GM12878 (cell line): ENCODE results near the gene TECTA. TPM values are rescaled to one million over a fixed set of nuclear protein-coding genes. Genes with fewer than 3 reads are reported as not detected.

Source experiments
- ATAC-seq: fragments of 200-7000 bp; cut with Tn5 transposase; 3 replicates; pipeline ENCODE4 v1.9.1; 2020; ENCODE audit warnings: mild to moderate bottlenecking, moderate library complexity
- BruUV-seq: library from RNA; stranded (reverse); fragments of 400-500 nt; replicated peaks from 2 replicates; lab custom pipeline; 2021; lab: Mats Ljungman, UMichigan
- CTCF ChIA-PET: fragments of 300-600 bp; sonication (Branson Sonifier 250); formaldehyde crosslinking; extraction: SDS; loops from one replicate; lab custom pipeline; 2021; ENCODE audit warnings: inconsistent platforms; lab: Yijun Ruan, JAX
- POLR2A ChIA-PET: fragments of 350-600 bp; formaldehyde crosslinking; extraction: SDS; loops from one replicate; lab custom pipeline; 2021; ENCODE audit warnings: inconsistent platforms; lab: Charles Lee
- RAD21 ChIA-PET: fragments of 300-600 bp; sonication (Branson Sonifier 250); formaldehyde crosslinking; loops from one replicate; lab custom pipeline; 2023; ENCODE audit warnings: antibody characterized with exemption; ENCODE audit not compliant: unreplicated experiment; lab: Charles Lee
- SMC1A ChIA-PET: fragments of 300-600 bp; sonication (Branson Sonifier 250); formaldehyde crosslinking; loops from one replicate; lab custom pipeline; 2023; ENCODE audit not compliant: unreplicated experiment, uncharacterized antibody; lab: Charles Lee
- DNase-seq: peaks from one replicate; pipeline ENCODE4 v3.0.0-alpha.2; 2011; ENCODE audit warnings: low read depth, low spot score
- FAIRE-seq: peaks from 3 replicates; lab custom pipeline; 2011; peaks lifted over from hg19 to GRCh38; lab: Jason Lieb, UNC
- H2AFZ ChIP-seq: 2 replicates; pipeline ENCODE4 v1.6.0; 2011; ENCODE audit warnings: low read depth, low read length, control low read depth; ENCODE audit not compliant: control insufficient read depth
- H3K27ac ChIP-seq: 2 replicates; pipeline ENCODE4 v1.5.1; 2011; ENCODE audit warnings: control low read depth; ENCODE audit not compliant: control insufficient read depth, insufficient read depth
- H3K27me3 ChIP-seq, 2 experiments: replicated peaks in 1 of 2; 2 replicates each; pipeline versions ENCODE4 v1.6.0 to v1.6.1; 2011; ENCODE audit warnings: low read length in 1 of 2; ENCODE audit not compliant: control insufficient read depth in 2 of 2, insufficient read depth in 2 of 2
- H3K36me3 ChIP-seq, 2 experiments: 2 replicates each; pipeline ENCODE4 v1.5.1; 2011; ENCODE audit warnings: low read length in 1 of 2; ENCODE audit not compliant: control insufficient read depth in 2 of 2, insufficient read depth in 2 of 2
- H3K4me1 ChIP-seq: 2 replicates; pipeline ENCODE4 v1.6.1; 2011; ENCODE audit warnings: mild to moderate bottlenecking, low read length, moderate library complexity, mixed read lengths; ENCODE audit not compliant: control insufficient read depth, insufficient read depth
- H3K4me2 ChIP-seq: 2 replicates; pipeline ENCODE4 v1.6.0; 2011; ENCODE audit warnings: control low read depth; ENCODE audit not compliant: control insufficient read depth, insufficient read depth
- H3K4me3 ChIP-seq: fragments of 200-600 bp; sonication (generic); 2 replicates; pipeline ENCODE4 v1.5.1; 2016
- H3K79me2 ChIP-seq: 2 replicates; pipeline ENCODE4 v1.6.0; 2011; ENCODE audit warnings: low read length; ENCODE audit not compliant: control insufficient read depth, insufficient read depth
- H3K9ac ChIP-seq: 2 replicates; pipeline ENCODE4 v1.8.0; 2011; ENCODE audit warnings: low read length, control low read depth, mixed read lengths; ENCODE audit not compliant: control insufficient read depth, insufficient read depth
- H3K9me3 ChIP-seq: replicated peaks from 3 replicates; pipeline ENCODE4 v1.5.1; 2011; ENCODE audit warnings: mild to moderate bottlenecking, low read length; ENCODE audit not compliant: control insufficient read depth, insufficient read depth
- H4K20me1 ChIP-seq: 2 replicates; pipeline ENCODE4 v1.6.0; 2011; ENCODE audit not compliant: control insufficient read depth, insufficient read depth
- BHLHE40 ChIP-seq, 2 experiments: fragments of 450-650 bp in 1 of 2; IDR thresholded peaks; 2 replicates each; pipeline ENCODE4 v1.6.1; 2011 to 2017; ENCODE audit warnings: low read depth in 2 of 2, borderline replicate concordance in 1 of 2, improper control_type of control experiment in 1 of 2, low read length in 1 of 2, mild to moderate bottlenecking in 1 of 2
- CBX5 ChIP-seq: sonication (generic); IDR thresholded peaks from 2 replicates; pipeline ENCODE4 v1.6.1; 2016; ENCODE audit warnings: low read depth, moderate library complexity, mild to moderate bottlenecking, inconsistent platforms
- CEBPZ ChIP-seq: fragments of 150-350 bp; IDR thresholded peaks from 2 replicates; pipeline ENCODE4 v1.6.1; 2016; ENCODE audit warnings: low read depth, low read length
- CUX1 ChIP-seq: IDR thresholded peaks from 2 replicates; pipeline ENCODE4 v1.6.1; 2012; ENCODE audit warnings: improper control_type of control experiment, low read depth, low read length; ENCODE audit not compliant: insufficient replicate concordance
- IRF3 ChIP-seq: fragments of 450-650 bp; IDR thresholded peaks from 2 replicates; pipeline ENCODE4 v1.6.1; 2014; ENCODE audit warnings: mild to moderate bottlenecking
- MYB ChIP-seq: fragments of 150-350 bp; IDR thresholded peaks from 2 replicates; pipeline ENCODE4 v1.6.1; 2014; ENCODE audit warnings: mild to moderate bottlenecking, low read depth, low read length, borderline replicate concordance
- NFIC ChIP-seq: IDR thresholded peaks from 2 replicates; pipeline ENCODE4 v1.6.1; 2012; ENCODE audit warnings: low read depth, mild to moderate bottlenecking, inconsistent platforms, low read length, moderate library complexity
- PML ChIP-seq: IDR thresholded peaks from 2 replicates; pipeline ENCODE4 v1.6.1; 2012; ENCODE audit warnings: low read length, inconsistent platforms
- SREBF1 ChIP-seq: IDR thresholded peaks from 2 replicates; pipeline ENCODE4 v1.6.1; 2012; ENCODE audit warnings: mild to moderate bottlenecking, low read length
- SUPT20H ChIP-seq: IDR thresholded peaks from 2 replicates; pipeline ENCODE4 v1.6.1; 2011; ENCODE audit warnings: low read depth, mild to moderate bottlenecking, low read length, moderate library complexity, borderline replicate concordance; ENCODE audit not compliant: control insufficient read depth
- TBL1XR1 ChIP-seq: IDR thresholded peaks from 2 replicates; pipeline ENCODE4 v1.6.1; 2012; ENCODE audit warnings: low read depth, low read length, improper control_type of control experiment
- YBX1 ChIP-seq: fragments of 450-650 bp; IDR thresholded peaks from 2 replicates; pipeline ENCODE4 v1.6.1; 2016; ENCODE audit warnings: antibody characterized with exemption
- YY1 ChIP-seq: IDR thresholded peaks from 2 replicates; pipeline ENCODE4 v1.6.1; 2011; ENCODE audit warnings: low read depth, mild to moderate bottlenecking, low read length
- ZBED1 ChIP-seq: IDR thresholded peaks from 2 replicates; pipeline ENCODE4 v1.6.1; 2016; ENCODE audit warnings: borderline replicate concordance
- whole genome bisulfite sequencing: methylation state at CpG from one replicate; pipeline ENCODE4 v1.1.6; 2016; ENCODE audit warnings: low lambda C conversion rate; ENCODE audit not compliant: insufficient replicate concordance, insufficient coverage; ENCODE audit errors: missing lambda C conversion rate; 5-methylcytosine and 5-hydroxymethylcytosine counted together
- in situ Hi-C: fragments of 300-500 bp; cut with MboI; formaldehyde crosslinking; loops from 9 replicates; pipeline ENCODE4 v1.14.3; 2018; ENCODE audit warnings: mixed read lengths
- intact Hi-C: fragments of 100-400 bp; cut with micrococcal nuclease; formaldehyde crosslinking; loops from one replicate; pipeline ENCODE4 v1.14.2; 2022; ENCODE audit not compliant: unreplicated experiment
- polyA plus RNA-seq, 11 experiments: library from polyadenylated mRNA; depleted of rRNA in 4 of 11; unstranded in 6 of 11; stranded (reverse) in 5 of 11; fragments of >200 nt; fragmentation: Nextera tagmentation in 4 of 11; fragmentation: Illumina TruSeq in 1 of 11; extraction: Ambion mirVana in 4 of 11; extraction: Trizol in 1 of 11; gene quantifications; 1 replicate in 1 of 11; 2 replicates in 10 of 11; pipeline versions ENCODE4 v1.2.1 to v1.2.3, GENCODE V29; 2011 to 2016; ENCODE audit warnings: inconsistent platforms in 2 of 11, missing spikeins in 2 of 11, low read depth in 1 of 11
- total RNA-seq, 4 experiments: library from RNA; depleted of rRNA in 3 of 4; stranded (reverse); fragments of >200 nt in 3 of 4; fragmentation: Illumina TruSeq in 1 of 4; extraction: Trizol in 1 of 4; gene quantifications; 2 replicates each; pipeline versions ENCODE4 v1.2.1 to v1.2.3, GENCODE V29; 2013 to 2021

The TECTA gene
- total and polyA plus RNA-seq, 10 of the 15 experiments (the other 5 are each of a cell fraction or from before 2014, with no cell fraction given), result under 0.01 to 0.14 (median 0.05) TPM; not detected in 1

DNA sequence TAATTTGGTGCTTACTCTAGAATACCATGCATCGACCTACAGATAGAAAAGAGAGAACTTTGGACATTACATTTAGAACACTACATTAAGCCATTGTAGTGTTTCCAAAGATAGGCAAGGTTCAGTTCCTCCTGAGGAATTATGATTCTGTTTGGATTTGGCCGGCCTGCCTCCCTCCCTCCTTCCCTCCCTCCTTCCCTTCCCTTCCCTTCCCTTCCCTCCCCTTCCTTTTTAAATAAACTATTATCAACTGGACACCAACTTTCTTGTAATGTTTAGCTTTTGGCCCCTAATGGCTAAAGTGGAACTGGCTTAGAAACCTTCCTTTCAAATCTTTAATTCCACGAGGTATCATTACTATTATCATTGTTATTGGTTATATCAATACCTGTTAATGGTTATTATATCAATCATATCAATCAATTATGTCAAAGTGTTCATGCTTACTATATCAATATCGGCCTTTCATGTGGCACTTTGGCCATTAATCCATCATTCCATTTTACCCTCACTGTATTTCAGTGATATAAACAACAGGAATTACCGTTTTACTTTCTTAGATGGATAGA is 60.4 kb downstream of the TECTA start:
- BruUV-seq, result no TSS peak
- H3K27me3 ChIP-seq, result no peaks in the 10 kb centered on the region; a peak in 2 of 4 replicates
- ATAC-seq (no peak), FAIRE-seq (no peak), DNase-seq (no peak)
- no peaks in the 10 kb centered on the region for H3K4me1 ChIP-seq
- H3K4me2 ChIP-seq, result no peak overlapping the region
- SMC1A ChIA-PET, result no interaction called here
- no peaks in the 10 kb centered on the region for H4K20me1 ChIP-seq
- no peaks in the 10 kb centered on the region for H3K36me3 ChIP-seq
- no peak overlapping the region for H3K9ac ChIP-seq
- in situ Hi-C loops, result no loop called here
- POLR2A ChIA-PET, result no interaction called here
- H3K79me2 ChIP-seq, result no peaks in the 10 kb centered on the region
- no peak overlapping the region for H3K27ac ChIP-seq
- no peaks in the 10 kb centered on the region for H3K9me3 ChIP-seq
- CTCF ChIA-PET, result interaction anchor here (1.9 kb wide), 1 partner anchor 34 kb away, joined by 6 read pairs; no protein-coding TSS in a partner anchor
- WGBS, result 8% methylated on average over 4 of the region's 5 CpGs
- RAD21 ChIA-PET, result no interaction called here
- intact Hi-C loops, result no loop called here
- no peak overlapping the region for H2AFZ ChIP-seq
- no peak overlapping the region for H3K4me3 ChIP-seq
- TF ChIP-seq CUX1 (no peak), ZBED1 (no peak), SUPT20H (no peak), PML (no peak), TBL1XR1 (no peak), YBX1 (no peak), SREBF1 (no peak), NFIC (no peak), CBX5 (no peak), MYB (no peak), CEBPZ (no peak), BHLHE40 (IDR thresholded peaks at IDR 0.05; ENCODE audit: borderline replicate concordance in 1 of 2, low read depth in 2 of 2, low read length in 1 of 2) (no peak), YY1 (no peak), IRF3 (no peak)
